Astrocyte of the spinal cord (primary cell): ENCODE results near the gene PMCH.
"Not testable (repeated sequence)": the region's sequence is repeated elsewhere in the genome, so short reads cannot be mapped to it uniquely, and the experiment has no call there.

Source experiments
- DNase-seq: peaks from one replicate; pipeline ENCODE4 v3.0.0; 2011; ENCODE audit warnings: low read depth, low spot score
- H3K4me3 ChIP-seq: 2 replicates; pipeline ENCODE4 v1.5.1; 2011; ENCODE audit warnings: low read depth, mild to moderate bottlenecking, low read length, moderate library complexity
- CTCF ChIP-seq: IDR thresholded peaks from 2 replicates; pipeline ENCODE4 v1.5.1; 2012; ENCODE audit warnings: low read depth, mild to moderate bottlenecking, low read length, inconsistent platforms
- in situ Hi-C: cut with HindIII; loops from 2 replicates; pipeline ENCODE4 v1.10.0; 2017; ENCODE audit warnings: low sequenced_read_pairs

The PMCH gene

GRCh38 chr12:102163383-102163782 lies 34.2 kb downstream of the PMCH start:
- DNase-seq = no peak
- in situ Hi-C loops = no loop called here
- no peak overlapping the region for H3K4me3 ChIP-seq
- no peak for TF ChIP-seq CTCF

- DNase-seq, H3K4me3 ChIP-seq, in situ Hi-C loops: not testable (repeated sequence)
Measured at GRCh38 chr12:102155206-102155605, 42.4 kb downstream of the PMCH start.

- in situ Hi-C loops, H3K4me3 ChIP-seq: not testable (repeated sequence)
Measured at GRCh38 chr12:102147062-102147587, 50.5 kb downstream of the PMCH start.

More at GRCh38 chr12:102147062-102147587, 50.5 kb downstream of the PMCH start:
- not testable (repeated sequence) for DNase-seq
